ENCODE measurements around the gene SLC39A11. TPM values are rescaled to one million over a fixed set of nuclear protein-coding genes. Genes with fewer than 3 reads are reported as not detected.

SLC39A11 gene
- total and polyA plus RNA-seq, 2 donors = 9.4 to 23.8 TPM

GRCh38 chr17:73030501-73030921, 62.0 kb downstream of the SLC39A11 start:
- Histone ChIP-seq H3K4me3 (ENCODE audit: low read depth, low read length) (no peak overlapping the region), H3K4me1 (ENCODE audit: insufficient read depth) (no peaks in the 10 kb centered on the region), H3K27ac (ENCODE audit: low read depth) (no peak overlapping the region), H3K36me3 (ENCODE audit: insufficient read depth) (no peaks in the 10 kb centered on the region)
- no peak for DNase-seq (ENCODE audit: extremely low spot score)
- 78% methylated on average over 8 of the region's 8 CpGs for WGBS

GRCh38 chr17:73029991-73030390, 62.5 kb downstream of the SLC39A11 start:
- DNase-seq (ENCODE audit: extremely low spot score) = no peak
- Histone ChIP-seq H3K4me3 (ENCODE audit: low read depth, low read length) (no peak overlapping the region), H3K4me1 (ENCODE audit: insufficient read depth) (no peaks in the 10 kb centered on the region), H3K36me3 (ENCODE audit: insufficient read depth) (no peaks in the 10 kb centered on the region), H3K27ac (ENCODE audit: low read depth) (no peak overlapping the region)
- 94% methylated on average over 8 of the region's 8 CpGs for WGBS

GRCh38 chr17:73029021-73029420, 63.5 kb downstream of the SLC39A11 start:
- H3K27ac ChIP-seq (ENCODE audit: low read depth) = no peak overlapping the region
- DNase-seq (ENCODE audit: extremely low spot score) = no peak
- WGBS = 98% methylated on average over 6 of the region's 6 CpGs

GRCh38 chr17:73028299-73028755, 64.2 kb downstream of the SLC39A11 start:
- 65% methylated on average over 5 of the region's 5 CpGs for WGBS
- no peaks in the 10 kb centered on the region for H3K4me1 ChIP-seq (ENCODE audit: insufficient read depth)
- H3K27ac ChIP-seq (ENCODE audit: low read depth) = no peak overlapping the region
- DNase-seq (ENCODE audit: extremely low spot score) = no peak
- no peaks in the 10 kb centered on the region for H3K36me3 ChIP-seq (ENCODE audit: insufficient read depth)
- H3K4me3 ChIP-seq (ENCODE audit: low read depth, low read length) = no peak overlapping the region

More at GRCh38 chr17:73029021-73029420, 63.5 kb downstream of the SLC39A11 start:
- no peaks in the 10 kb centered on the region for H3K36me3 ChIP-seq (ENCODE audit: insufficient read depth)
- H3K4me1 ChIP-seq (ENCODE audit: insufficient read depth) = no peaks in the 10 kb centered on the region
- H3K4me3 ChIP-seq (ENCODE audit: low read depth, low read length) = no peak overlapping the region

GRCh38 chr17:73027130-73027741, 65.3 kb downstream of the SLC39A11 start:
- Histone ChIP-seq H3K36me3 (ENCODE audit: insufficient read depth) (no peaks in the 10 kb centered on the region), H3K4me3 (ENCODE audit: low read depth, low read length) (no peak overlapping the region), H3K27ac (ENCODE audit: low read depth) (no peak overlapping the region), H3K4me1 (ENCODE audit: insufficient read depth) (no peaks in the 10 kb centered on the region)
- 67% methylated on average over 7 of the region's 7 CpGs for WGBS
- no peak for DNase-seq (ENCODE audit: extremely low spot score)

GRCh38 chr17:73025041-73025560, 67.4 kb downstream of the SLC39A11 start:
- Histone ChIP-seq H3K4me1 (ENCODE audit: insufficient read depth) (no peaks in the 10 kb centered on the region), H3K36me3 (ENCODE audit: insufficient read depth) (no peaks in the 10 kb centered on the region), H3K4me3 (ENCODE audit: low read depth, low read length) (no peak overlapping the region), H3K27ac (ENCODE audit: low read depth) (no peak overlapping the region)
- 70% methylated on average over 6 of the region's 6 CpGs for WGBS
- DNase-seq (ENCODE audit: extremely low spot score) = no peak

GRCh38 chr17:73023759-73024158, 68.7 kb downstream of the SLC39A11 start:
- no peak for DNase-seq (ENCODE audit: extremely low spot score)
- Histone ChIP-seq H3K36me3 (ENCODE audit: insufficient read depth) (no peaks in the 10 kb centered on the region), H3K4me1 (ENCODE audit: insufficient read depth) (no peaks in the 10 kb centered on the region), H3K27ac (ENCODE audit: low read depth) (no peak overlapping the region), H3K4me3 (ENCODE audit: low read depth, low read length) (no peak overlapping the region)
- 96% methylated on average over 5 of the region's 5 CpGs for WGBS

- DNase-seq (ENCODE audit: extremely low spot score) = no peak
- 93% methylated on average over 2 of the region's 2 CpGs for WGBS
- Histone ChIP-seq H3K36me3 (ENCODE audit: insufficient read depth) (no peaks in the 10 kb centered on the region), H3K4me3 (ENCODE audit: low read depth, low read length) (no peak overlapping the region), H3K4me1 (ENCODE audit: insufficient read depth) (no peaks in the 10 kb centered on the region), H3K27ac (ENCODE audit: low read depth) (no peak overlapping the region)
Observed at GRCh38 chr17:73022694-73023093, 69.8 kb downstream of the SLC39A11 start.

- H3K4me1 ChIP-seq (ENCODE audit: insufficient read depth) = no peaks in the 10 kb centered on the region
- H3K27ac ChIP-seq (ENCODE audit: low read depth) = no peak overlapping the region
- no peak for DNase-seq (ENCODE audit: extremely low spot score)
- WGBS = 94% methylated on average over 12 of the region's 12 CpGs
- H3K36me3 ChIP-seq (ENCODE audit: insufficient read depth) = no peaks in the 10 kb centered on the region
- H3K4me3 ChIP-seq (ENCODE audit: low read depth, low read length) = no peak overlapping the region
Observed at GRCh38 chr17:73021771-73022170, 70.7 kb downstream of the SLC39A11 start.

- 96% methylated on average over 4 of the region's 4 CpGs for WGBS
- no peak for DNase-seq (ENCODE audit: extremely low spot score)
Observed at GRCh38 chr17:73020110-73020509, 72.4 kb downstream of the SLC39A11 start.

GRCh38 chr17:73018599-73018998, 73.9 kb downstream of the SLC39A11 start:
- Histone ChIP-seq H3K4me1 (ENCODE audit: insufficient read depth) (no peaks in the 10 kb centered on the region), H3K27ac (ENCODE audit: low read depth) (no peak overlapping the region)
- no peak for DNase-seq (ENCODE audit: extremely low spot score)

More at GRCh38 chr17:73020110-73020509, 72.4 kb downstream of the SLC39A11 start:
- H3K36me3 ChIP-seq (ENCODE audit: insufficient read depth) = no peaks in the 10 kb centered on the region
- no peak overlapping the region for H3K4me3 ChIP-seq (ENCODE audit: low read depth, low read length)
- H3K4me1 ChIP-seq (ENCODE audit: insufficient read depth) = no peaks in the 10 kb centered on the region
- H3K27ac ChIP-seq (ENCODE audit: low read depth) = no peak overlapping the region

GRCh38 chr17:73017658-73018057, 74.8 kb downstream of the SLC39A11 start:
- H3K4me3 ChIP-seq (ENCODE audit: low read depth, low read length) = no peak overlapping the region
- no peak overlapping the region for H3K27ac ChIP-seq (ENCODE audit: low read depth)
- no peaks in the 10 kb centered on the region for H3K4me1 ChIP-seq (ENCODE audit: insufficient read depth)
- 90% methylated on average over 3 of the region's 3 CpGs for WGBS
- no peaks in the 10 kb centered on the region for H3K36me3 ChIP-seq (ENCODE audit: insufficient read depth)
- no peak for DNase-seq (ENCODE audit: extremely low spot score)

More at GRCh38 chr17:73018599-73018998, 73.9 kb downstream of the SLC39A11 start:
- H3K4me3 ChIP-seq (ENCODE audit: low read depth, low read length) = no peak overlapping the region
- H3K36me3 ChIP-seq (ENCODE audit: insufficient read depth) = no peaks in the 10 kb centered on the region

GRCh38 chr17:73015722-73016276, 76.7 kb downstream of the SLC39A11 start:
- WGBS = 86% methylated on average over 7 of the region's 7 CpGs
- no peak for DNase-seq (ENCODE audit: extremely low spot score)
- no peaks in the 10 kb centered on the region for H3K36me3 ChIP-seq (ENCODE audit: insufficient read depth)
- H3K4me1 ChIP-seq (ENCODE audit: insufficient read depth) = no peaks in the 10 kb centered on the region
- no peak overlapping the region for H3K27ac ChIP-seq (ENCODE audit: low read depth)
- no peak overlapping the region for H3K4me3 ChIP-seq (ENCODE audit: low read depth, low read length)

Data from urinary bladder (tissue), 4 donors.